NCI-H524 treated with DMSO at 0.1 percent for 48 hours (cell line): ENCODE data around the gene SDS.

ENCODE experiments used
- DNase-seq: peaks from one replicate; lab custom pipeline; 2025; lab: John Stamatoyannopoulos, UW

SDS gene

GRCh38 chr12:113398346-113399290 lies 5.1 kb downstream of the SDS start:
- no peak for DNase-seq

- no peak for DNase-seq
These were observed 6.0 kb downstream of the SDS start for GRCh38 chr12:113397497-113398197.

GRCh38 chr12:113396828-113397496 lies 6.7 kb downstream of the SDS start:
- DNase-seq: no peak

GRCh38 chr12:113396200-113396599 lies 7.5 kb downstream of the SDS start:
- no peak for DNase-seq

- DNase-seq: no peak
These were observed 8.6 kb downstream of the SDS start for GRCh38 chr12:113395119-113395518.

- DNase-seq: no peak
These were observed 9.9 kb downstream of the SDS start for GRCh38 chr12:113393749-113394148.

GRCh38 chr12:113392988-113393579 lies 10.6 kb downstream of the SDS start:
- no peak for DNase-seq

- DNase-seq: no peak
These were observed 11.2 kb downstream of the SDS start for GRCh38 chr12:113392520-113392919.

- no peak for DNase-seq
These were observed 11.9 kb downstream of the SDS start for GRCh38 chr12:113391650-113392337.

- no peak for DNase-seq
These were observed 12.5 kb downstream of the SDS start for GRCh38 chr12:113391145-113391544.

GRCh38 chr12:113390064-113391043 lies 13.3 kb downstream of the SDS start:
- no peak for DNase-seq

- no peak for DNase-seq
These were observed 15.3 kb downstream of the SDS start for GRCh38 chr12:113388351-113388750.

- DNase-seq: no peak
These were observed 16.1 kb downstream of the SDS start for GRCh38 chr12:113387631-113388030.

- no peak for DNase-seq
These were observed 16.7 kb downstream of the SDS start for GRCh38 chr12:113386866-113387566.

GRCh38 chr12:113385282-113385882 lies 18.3 kb downstream of the SDS start:
- no peak for DNase-seq

GRCh38 chr12:113384778-113385177 lies 18.9 kb downstream of the SDS start:
- no peak for DNase-seq

GRCh38 chr12:113382206-113382605 lies 21.5 kb downstream of the SDS start:
- no peak for DNase-seq

- no peak for DNase-seq
These were observed 22.5 kb downstream of the SDS start for GRCh38 chr12:113381220-113381619.

- no peak for DNase-seq
These were observed 25.4 kb downstream of the SDS start for GRCh38 chr12:113378291-113378690.
